K562 (cell line): ENCODE results near the gene SCN1A. TPM values are rescaled to one million over a fixed set of nuclear protein-coding genes. Genes with fewer than 3 reads are reported as not detected.

ENCODE experiments used
- FOXK1 ChIP-seq: sonication (generic); formaldehyde crosslinking; IDR thresholded peaks from 2 replicates; pipeline ENCODE4 v1.8.0; 2022; ENCODE audit warnings: missing genetic modification reagents, mild to moderate bottlenecking, borderline replicate concordance
- L3MBTL2 ChIP-seq: fragments of 450-650 bp; IDR thresholded peaks from 2 replicates; pipeline ENCODE4 v1.6.1; 2016; ENCODE audit warnings: mild to moderate bottlenecking, moderate library complexity
- MIER1 ChIP-seq: fragments of 450-650 bp; IDR thresholded peaks from 2 replicates; pipeline ENCODE4 v1.6.1; 2016; ENCODE audit warnings: antibody characterized with exemption, mild to moderate bottlenecking, low read depth
- MTA3 ChIP-seq: fragments of 450-650 bp; formaldehyde crosslinking; IDR thresholded peaks from 2 replicates; pipeline ENCODE4 v1.6.1; 2017; ENCODE audit warnings: mild to moderate bottlenecking, borderline replicate concordance
- NR3C1 ChIP-seq: sonication (generic); formaldehyde crosslinking; IDR thresholded peaks from 2 replicates; pipeline ENCODE4 v1.8.1; 2022; ENCODE audit warnings: missing genetic modification reagents
- PRMT5 ChIP-seq: sonication (generic); formaldehyde crosslinking; IDR thresholded peaks from 2 replicates; pipeline ENCODE4 v1.5.0; 2020; ENCODE audit warnings: missing genetic modification reagents
- RBM25 ChIP-seq: fragments of 200-400 bp; formaldehyde crosslinking; IDR thresholded peaks from 2 replicates; pipeline ENCODE4 v1.6.1; 2018; ENCODE audit warnings: low read length, low read depth, moderate library complexity; ENCODE audit not compliant: severe bottlenecking
- SAFB2 ChIP-seq: fragments of 200-400 bp; formaldehyde crosslinking; IDR thresholded peaks from 2 replicates; pipeline ENCODE4 v1.6.1; 2018; ENCODE audit warnings: borderline replicate concordance, low read length, low read depth, moderate library complexity; ENCODE audit not compliant: severe bottlenecking
- SMARCA5 ChIP-seq: fragments of 450-650 bp; IDR thresholded peaks from 2 replicates; pipeline ENCODE4 v1.6.1; 2016
- SMARCE1 ChIP-seq: fragments of 450-650 bp; IDR thresholded peaks from 2 replicates; pipeline ENCODE4 v1.7.1; 2016; ENCODE audit warnings: mild to moderate bottlenecking
- SNRNP70 ChIP-seq: fragments of 200-400 bp; formaldehyde crosslinking; optimal IDR thresholded peaks from 2 replicates; pipeline ENCODE3; 2017; ENCODE audit warnings: low read depth, low read length
- TBL1XR1 ChIP-seq, 2 experiments: IDR thresholded peaks; 2 replicates each; pipeline ENCODE4 v1.6.1; 2012; ENCODE audit warnings: improper control_type of control experiment in 2 of 2, low read length in 2 of 2, mild to moderate bottlenecking in 1 of 2
- TCF3 ChIP-seq: sonication (generic); formaldehyde crosslinking; IDR thresholded peaks from 2 replicates; pipeline ENCODE4 v1.4.0; 2020; ENCODE audit warnings: mild to moderate bottlenecking, missing genetic modification reagents
- TEAD4 ChIP-seq, 2 experiments: sonication (generic) in 1 of 2; formaldehyde crosslinking in 1 of 2; IDR thresholded peaks; 2 replicates each; pipeline versions ENCODE4 v1.6.1 to v1.8.0; 2012 to 2022; ENCODE audit warnings: borderline replicate concordance in 1 of 2, inconsistent platforms in 1 of 2, low read length in 1 of 2, mild to moderate bottlenecking in 1 of 2, missing genetic modification reagents in 1 of 2
- ZFP30 ChIP-seq: fragments of 250-450 bp; sonication (Bioruptor Pico); IDR thresholded peaks from 2 replicates; pipeline ENCODE4 v1.8.0; 2022; ENCODE audit warnings: moderate library complexity, mild to moderate bottlenecking, inconsistent platforms, borderline replicate concordance
- ZNF143 ChIP-seq: sonication (generic); formaldehyde crosslinking; IDR thresholded peaks from 2 replicates; pipeline ENCODE4 v1.9.0; 2022; ENCODE audit warnings: mild to moderate bottlenecking, missing genetic modification reagents
- ZNF217 ChIP-seq: sonication (generic); formaldehyde crosslinking; IDR thresholded peaks from 2 replicates; pipeline ENCODE4 v1.8.0; 2022; ENCODE audit warnings: mild to moderate bottlenecking, missing genetic modification reagents
- ZNF507 ChIP-seq: conservative IDR thresholded peaks from 2 replicates; pipeline ENCODE4 v1.6.1; 2017; ENCODE audit warnings: missing genetic modification characterization, missing compliant biosample characterization
- ZNF589 ChIP-seq: fragments of 200-800 bp; sonication (Bioruptor generic); IDR thresholded peaks from 2 replicates; pipeline ENCODE4 v1.6.1; 2016; ENCODE audit warnings: low read depth, missing genetic modification characterization, missing compliant biosample characterization
- polyA plus RNA-seq, 8 experiments: library from polyadenylated mRNA; depleted of rRNA in 4 of 8; stranded (reverse) in 5 of 8; unstranded in 3 of 8; fragments of >200 nt; fragmentation: Nextera tagmentation in 2 of 8; fragmentation: Illumina TruSeq in 1 of 8; extraction: Ambion mirVana in 2 of 8; extraction: Trizol in 1 of 8; gene quantifications; 2 replicates each; pipeline versions ENCODE4 v1.2.1 to v1.2.3, GENCODE V29; 2011 to 2014; ENCODE audit warnings: inconsistent platforms in 1 of 8, missing spikeins in 1 of 8
- total RNA-seq, 7 experiments: library from RNA; depleted of rRNA in 6 of 7; stranded (reverse); fragments of >200 nt in 6 of 7; fragmentation: Illumina TruSeq in 2 of 7; extraction: Trizol in 2 of 7; gene quantifications; 2 replicates each; pipeline versions ENCODE4 v1.2.1 to v1.2.3, GENCODE V29; 2011 to 2021; ENCODE audit warnings: low replicate concordance in 1 of 7
- TF ChIP-seq, protein P1 (sequence below), 2 experiments: fragments of 450-650 bp; formaldehyde crosslinking in 1 of 2; IDR thresholded peaks; 2 replicates each; pipeline versions ENCODE4 v1.4.0 to v1.6.1; 2014 to 2020; ENCODE audit warnings: mild to moderate bottlenecking in 2 of 2, borderline replicate concordance in 1 of 2, low read depth in 1 of 2

Gene SCN1A
- total and polyA plus RNA-seq, 9 of the 15 experiments (the other 6 are each of a cell fraction or from before 2014, with no cell fraction given): not detected

- TF ChIP-seq SAFB2: no peak
- peak; percentile 49; the same call in 1 of the 2 replicates for TF ChIP-seq TEAD4 (IDR thresholded peaks at IDR 0.05; ENCODE audit: low read length)
- TF ChIP-seq TEAD4 (CRISPR knock-in tag; IDR thresholded peaks at IDR 0.05; ENCODE audit: borderline replicate concordance): no peak
- peak; percentile 18 to 69; a peak in 1 of 4 replicates for TF ChIP-seq TBL1XR1 (IDR thresholded peaks at IDR 0.05; ENCODE audit: low read length in 2 of 2)
- TF ChIP-seq ZNF589 (CRISPR knock-in tag): peak; percentile 64; the same call in 1 of the 2 replicates
- TF ChIP-seq L3MBTL2: peak; percentile 98
- TF ChIP-seq SMARCE1: peak; percentile 66; the same call in 1 of the 2 replicates
- 0 out of 2 replicates have a peak, but pooled peaks have one; percentile 70 for TF ChIP-seq MTA3
- TF ChIP-seq ZNF217 (CRISPR knock-in tag): no peak
- TF ChIP-seq, protein P1, sequence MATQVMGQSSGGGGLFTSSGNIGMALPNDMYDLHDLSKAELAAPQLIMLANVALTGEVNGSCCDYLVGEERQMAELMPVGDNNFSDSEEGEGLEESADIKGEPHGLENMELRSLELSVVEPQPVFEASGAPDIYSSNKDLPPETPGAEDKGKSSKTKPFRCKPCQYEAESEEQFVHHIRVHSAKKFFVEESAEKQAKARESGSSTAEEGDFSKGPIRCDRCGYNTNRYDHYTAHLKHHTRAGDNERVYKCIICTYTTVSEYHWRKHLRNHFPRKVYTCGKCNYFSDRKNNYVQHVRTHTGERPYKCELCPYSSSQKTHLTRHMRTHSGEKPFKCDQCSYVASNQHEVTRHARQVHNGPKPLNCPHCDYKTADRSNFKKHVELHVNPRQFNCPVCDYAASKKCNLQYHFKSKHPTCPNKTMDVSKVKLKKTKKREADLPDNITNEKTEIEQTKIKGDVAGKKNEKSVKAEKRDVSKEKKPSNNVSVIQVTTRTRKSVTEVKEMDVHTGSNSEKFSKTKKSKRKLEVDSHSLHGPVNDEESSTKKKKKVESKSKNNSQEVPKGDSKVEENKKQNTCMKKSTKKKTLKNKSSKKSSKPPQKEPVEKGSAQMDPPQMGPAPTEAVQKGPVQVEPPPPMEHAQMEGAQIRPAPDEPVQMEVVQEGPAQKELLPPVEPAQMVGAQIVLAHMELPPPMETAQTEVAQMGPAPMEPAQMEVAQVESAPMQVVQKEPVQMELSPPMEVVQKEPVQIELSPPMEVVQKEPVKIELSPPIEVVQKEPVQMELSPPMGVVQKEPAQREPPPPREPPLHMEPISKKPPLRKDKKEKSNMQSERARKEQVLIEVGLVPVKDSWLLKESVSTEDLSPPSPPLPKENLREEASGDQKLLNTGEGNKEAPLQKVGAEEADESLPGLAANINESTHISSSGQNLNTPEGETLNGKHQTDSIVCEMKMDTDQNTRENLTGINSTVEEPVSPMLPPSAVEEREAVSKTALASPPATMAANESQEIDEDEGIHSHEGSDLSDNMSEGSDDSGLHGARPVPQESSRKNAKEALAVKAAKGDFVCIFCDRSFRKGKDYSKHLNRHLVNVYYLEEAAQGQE (IDR thresholded peaks at IDR 0.05; ENCODE audit: borderline replicate concordance): peak; percentile 71
- TF ChIP-seq, protein P1 (CRISPR knock-in tag; IDR thresholded peaks at IDR 0.05; ENCODE audit: low read depth): no peak
- TF ChIP-seq ZNF143 (CRISPR knock-in tag): no peak
- TF ChIP-seq NR3C1 (CRISPR knock-in tag): peak; percentile 63; the same call in 1 of the 2 replicates
- peak; percentile 31; the same call in 1 of the 2 replicates for TF ChIP-seq TCF3 (CRISPR knock-in tag)
- TF ChIP-seq PRMT5 (CRISPR knock-in tag): no peak
- peak; percentile 42 for TF ChIP-seq RBM25
- TF ChIP-seq ZFP30 (CRISPR knock-in tag): no peak
- TF ChIP-seq FOXK1 (CRISPR knock-in tag): peak; percentile 80; the same call in 1 of the 2 replicates
- no peak; the same call in 1 of the 2 replicates for TF ChIP-seq SMARCA5
- no peak for TF ChIP-seq SNRNP70
- no peak for TF ChIP-seq MIER1
- no peak for TF ChIP-seq ZNF507 (tag)
These were observed 173.9 kb downstream of the SCN1A start, which contains the start of gene TTC21B (continued) for GRCh38 chr2:165953655-165954606.
